HG03469 (cell line): ENCODE results near the gene COMTD1.

Experiments used
- ATAC-seq: cut with Tn5 transposase; IDR thresholded peaks from one replicate; pipeline ENCODE4 v1.9.1; 2021; ENCODE audit warnings: mild to moderate bottlenecking, moderate library complexity, moderate number of reproducible peaks; ENCODE audit not compliant: unreplicated experiment

Gene COMTD1

DNA sequence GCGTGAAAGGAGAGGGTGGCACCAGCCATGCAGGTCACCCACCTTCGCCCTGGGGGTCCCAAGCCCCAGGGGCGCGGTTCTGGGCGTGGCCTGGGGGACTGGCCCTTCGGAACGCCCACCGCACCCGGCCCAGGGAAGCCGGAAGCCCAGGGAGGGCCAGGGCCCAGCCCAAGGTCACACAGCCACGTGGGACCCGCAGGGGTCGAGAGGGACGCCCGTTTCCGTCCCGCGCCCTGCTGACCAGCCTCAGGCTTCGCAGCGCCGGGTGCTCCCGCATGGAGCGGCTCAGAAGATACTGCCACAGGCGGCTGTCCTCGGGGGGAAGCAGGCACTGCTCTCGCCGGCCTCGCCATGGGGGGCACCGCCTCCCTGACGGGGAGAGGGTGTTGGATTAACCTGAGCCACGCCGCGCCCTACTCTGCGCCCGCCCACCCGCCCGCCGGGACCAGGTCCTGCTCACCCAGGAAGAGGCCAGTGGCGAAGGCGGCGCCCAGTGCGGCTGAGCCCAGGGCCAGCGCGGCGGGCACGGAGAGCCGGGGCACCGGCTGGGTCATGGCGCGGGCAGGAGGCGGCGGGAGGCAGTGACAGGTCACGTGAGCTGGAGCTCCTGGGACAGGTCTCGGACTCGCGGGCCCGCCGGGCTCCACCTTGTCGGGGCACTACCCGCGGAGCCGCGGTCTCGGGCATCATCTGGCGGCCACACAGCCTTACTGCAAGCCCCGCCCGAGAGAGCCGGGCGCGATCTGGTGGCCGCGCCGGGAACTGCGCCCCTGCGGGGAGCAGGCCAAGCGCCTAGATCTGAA, at the start of gene COMTD1:
Gene COMTD1, minus strand, starts transcription at position 583 of the 803 bp plus-strand sequence. Its CDS starts 29 bp downstream, at position 554.
- peak; percentile 64 for ATAC-seq

DNA sequence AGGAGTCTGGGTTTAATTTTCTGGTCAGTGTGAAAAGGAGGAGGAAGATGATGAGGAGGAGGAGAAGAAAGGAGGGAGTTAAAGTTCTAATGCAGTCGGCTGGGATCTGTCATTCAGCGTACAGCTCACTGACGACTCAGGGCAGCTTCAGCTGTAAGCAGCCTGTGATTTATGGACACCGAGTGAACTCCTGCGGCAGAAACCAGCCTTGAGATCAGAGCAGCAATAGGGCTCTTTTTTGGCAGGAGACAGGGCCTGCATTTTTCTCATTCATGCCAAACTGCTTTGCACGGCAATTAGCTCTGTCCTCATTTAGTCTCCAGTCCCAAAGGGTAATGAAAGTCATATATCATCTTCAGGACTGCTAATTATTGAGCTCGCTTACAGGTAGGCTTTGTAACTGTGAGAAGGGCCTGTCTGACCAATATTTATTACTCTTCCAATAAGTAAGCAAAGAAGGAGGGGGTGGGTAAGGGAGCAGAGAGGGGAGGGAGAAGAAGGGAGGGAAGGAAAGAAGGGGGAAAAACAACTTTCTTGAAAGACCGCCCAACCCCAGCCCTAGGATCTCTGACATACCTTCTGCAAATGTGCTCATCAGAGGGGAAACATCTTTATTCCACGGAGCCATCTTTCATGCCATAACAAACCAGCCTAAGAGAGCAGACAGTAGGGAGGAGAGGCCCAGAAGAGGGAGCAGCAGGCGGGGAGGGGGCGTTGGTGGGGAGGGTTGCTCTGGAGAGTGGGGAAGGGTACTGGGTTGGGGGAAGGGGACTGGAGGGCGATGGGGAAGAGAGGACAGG, 48.1 kb upstream of the COMTD1 start:
- ATAC-seq, result no peak

DNA sequence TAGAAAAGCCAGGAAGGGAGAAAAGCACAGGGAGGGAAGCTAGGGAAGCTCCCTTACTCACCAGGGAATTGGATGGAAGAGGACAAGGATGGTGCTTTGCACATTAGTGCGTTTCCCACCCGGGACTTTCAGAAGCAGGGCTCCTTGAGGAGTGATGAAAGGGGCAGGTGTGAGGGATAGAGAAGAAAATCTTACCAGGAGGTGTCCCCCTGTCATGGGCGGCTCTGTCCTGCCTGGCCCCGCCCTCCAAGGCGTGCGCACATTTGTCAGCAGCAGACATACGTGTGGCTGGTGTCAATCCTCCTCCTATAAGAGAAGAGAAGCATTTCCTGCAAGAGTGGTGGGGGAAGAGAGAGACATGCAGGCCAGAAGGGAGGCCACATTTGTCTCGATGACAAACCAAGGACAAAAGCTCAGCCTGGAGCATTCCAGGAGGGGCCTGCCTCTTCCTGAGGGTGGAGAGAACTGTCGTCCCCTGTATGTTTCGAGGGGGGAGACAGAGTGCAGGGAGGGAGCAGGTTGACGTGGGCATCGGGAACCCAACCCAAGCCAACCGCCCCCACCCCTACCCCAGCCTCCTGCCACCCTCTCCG, 47.4 kb upstream of the COMTD1 start:
- ATAC-seq, result no peak

DNA sequence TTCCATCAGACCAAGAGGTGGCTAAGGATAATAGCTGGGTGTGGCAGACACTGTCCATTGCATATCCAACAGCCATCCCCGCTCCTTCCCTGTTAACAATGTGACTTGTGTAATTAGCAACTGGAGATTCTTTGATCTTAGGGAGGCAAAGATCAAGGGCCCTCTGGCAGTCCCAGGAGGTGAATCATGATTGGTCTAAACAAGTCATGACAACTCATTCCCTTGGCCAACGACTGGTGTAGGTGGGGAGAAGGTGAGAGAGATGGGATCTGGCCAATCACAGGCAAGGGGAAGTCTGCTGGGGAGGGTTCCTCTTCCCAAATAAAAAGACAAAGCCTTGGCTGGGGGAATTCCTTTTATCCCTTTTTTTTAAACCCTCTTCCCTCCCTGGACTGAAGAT, 46.2 kb upstream of the COMTD1 start:
- ATAC-seq, result no peak

DNA sequence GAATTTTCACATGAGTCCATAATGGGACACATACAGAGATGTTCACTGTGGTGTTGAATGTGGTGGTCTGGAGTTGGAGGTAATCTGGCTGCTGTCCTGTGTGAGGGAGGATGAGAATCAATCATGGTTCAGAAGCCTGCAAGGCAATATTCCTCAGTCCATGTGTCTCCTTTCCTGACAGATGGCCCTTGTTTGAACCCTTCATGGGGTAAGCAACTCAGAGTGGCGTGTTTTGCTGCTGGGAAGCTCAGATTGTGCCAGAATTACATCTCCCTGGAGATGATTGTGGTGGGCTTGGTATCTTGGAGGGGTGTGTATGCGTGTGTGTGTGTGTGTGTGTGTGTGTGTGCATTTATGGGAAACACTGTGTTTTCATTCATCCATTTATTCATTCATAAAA, 44.5 kb upstream of the COMTD1 start:
- no peak for ATAC-seq

DNA sequence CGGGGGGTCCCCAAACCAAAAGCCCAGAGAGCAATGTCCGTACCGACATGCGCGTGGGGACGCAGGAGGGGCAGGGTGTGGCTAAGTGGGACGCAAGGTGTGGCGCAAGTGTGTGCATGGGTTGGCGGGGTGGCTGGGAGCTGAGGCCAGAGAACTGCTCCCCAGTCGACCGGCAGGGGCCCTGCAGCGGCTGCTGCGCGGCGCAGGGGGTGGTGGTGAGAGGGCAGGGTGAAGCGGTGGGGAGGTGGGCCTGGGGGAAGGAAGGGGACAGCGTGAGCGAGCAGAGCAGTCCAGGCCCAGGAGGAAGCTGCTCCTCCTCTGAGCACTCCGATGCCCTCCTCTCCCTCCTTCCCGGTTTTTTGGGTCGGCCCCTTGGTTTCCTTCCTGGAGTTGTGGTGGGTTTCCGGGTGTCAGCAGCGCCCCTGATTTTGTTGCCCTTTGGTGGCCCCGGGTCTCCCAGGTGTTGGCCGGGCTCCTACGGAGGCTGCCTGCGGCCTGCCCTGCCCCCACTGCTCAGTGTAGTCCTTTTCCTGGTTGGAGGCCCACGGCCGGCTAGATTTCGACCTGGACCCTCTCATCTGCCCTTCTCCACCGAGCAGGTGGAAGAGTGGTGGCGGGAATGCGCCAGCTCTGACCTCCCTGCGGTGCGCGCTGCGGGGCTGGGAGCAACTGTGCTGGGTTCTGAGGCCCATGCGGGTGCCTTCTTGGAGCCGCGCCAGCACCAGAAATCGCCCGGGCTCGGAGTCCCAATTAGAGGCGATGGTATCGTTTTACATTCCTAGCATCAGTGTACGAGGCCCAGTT, 40.5 kb upstream of the COMTD1 start:
- ATAC-seq, result no peak

DNA sequence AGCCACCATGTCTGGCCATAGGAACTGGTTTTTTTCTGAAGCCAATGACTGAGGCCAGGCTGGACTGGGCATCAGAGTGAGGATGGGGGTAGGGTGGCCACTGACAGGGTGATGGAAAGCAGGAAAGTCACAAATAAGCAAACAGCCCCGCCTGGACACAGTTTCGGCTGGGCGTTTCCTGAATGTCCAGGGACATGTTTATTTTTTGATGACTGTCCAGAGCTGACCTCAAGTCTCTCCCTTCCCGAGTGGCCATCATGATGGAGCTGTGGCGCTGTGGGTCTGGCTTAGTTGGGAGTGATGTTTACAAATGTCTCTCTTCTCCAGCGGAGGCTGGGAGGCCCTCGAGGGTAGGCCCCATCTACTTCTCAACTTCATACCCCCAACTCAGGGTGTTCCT, 37.1 kb upstream of the COMTD1 start:
- no peak for ATAC-seq

DNA sequence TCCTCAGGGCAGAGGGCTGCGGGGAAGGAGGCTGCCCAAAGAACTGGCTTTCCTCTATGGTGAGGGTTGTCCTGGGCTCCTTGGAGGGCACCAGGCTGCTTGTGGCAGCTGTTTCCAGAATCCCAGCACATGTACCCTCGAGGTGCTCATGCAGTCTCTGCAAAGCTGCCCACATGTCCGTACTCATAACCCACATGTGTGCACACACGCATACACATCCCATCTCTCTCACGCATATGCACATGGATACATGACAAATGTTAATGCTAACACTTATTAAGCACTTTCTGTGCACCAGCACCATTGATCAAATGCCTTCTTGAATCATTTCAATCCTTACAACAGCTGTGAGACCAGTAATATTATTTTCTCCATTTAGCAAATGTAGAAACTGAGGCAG, 36.3 kb upstream of the COMTD1 start:
- ATAC-seq, result no peak

DNA sequence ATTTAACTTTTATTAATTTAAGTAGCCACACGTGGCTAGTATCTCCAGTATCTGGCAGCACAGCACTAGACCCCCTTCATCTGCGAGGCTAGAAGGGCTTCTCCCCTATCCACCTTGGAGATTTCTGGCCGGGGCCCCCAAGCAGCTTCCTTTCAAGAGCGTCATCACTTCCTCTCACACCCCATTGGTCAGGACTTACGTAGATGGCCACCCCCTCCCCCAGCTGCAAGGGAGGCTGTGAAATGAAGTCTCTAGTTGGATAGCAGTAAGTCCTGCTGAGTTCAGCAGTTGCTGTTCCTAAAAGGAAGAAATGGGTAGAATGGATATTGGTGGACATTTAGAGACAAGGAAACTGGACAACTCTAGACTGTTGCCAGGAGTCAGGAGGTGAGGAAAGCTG, 33.8 kb upstream of the COMTD1 start:
- ATAC-seq, result no peak

DNA sequence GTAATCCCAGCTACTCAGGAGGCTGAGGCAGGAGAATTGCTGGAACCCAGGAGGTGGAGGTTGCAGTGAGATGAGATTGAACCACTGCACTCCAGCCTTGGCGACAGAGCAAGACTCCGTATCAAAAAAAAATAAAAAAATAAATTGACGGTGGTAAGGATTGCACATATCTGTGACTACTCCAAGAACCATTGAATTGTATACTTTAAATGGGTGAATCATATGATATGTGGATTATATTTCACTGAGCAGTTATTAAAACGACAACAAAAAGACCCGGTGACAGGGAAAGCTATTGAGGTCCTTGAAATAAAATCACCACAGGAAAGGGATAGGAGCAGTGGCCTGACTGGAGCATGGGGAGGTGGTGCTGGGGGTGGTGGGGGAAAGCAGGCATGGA, 31.2 kb upstream of the COMTD1 start:
- ATAC-seq, result no peak

DNA sequence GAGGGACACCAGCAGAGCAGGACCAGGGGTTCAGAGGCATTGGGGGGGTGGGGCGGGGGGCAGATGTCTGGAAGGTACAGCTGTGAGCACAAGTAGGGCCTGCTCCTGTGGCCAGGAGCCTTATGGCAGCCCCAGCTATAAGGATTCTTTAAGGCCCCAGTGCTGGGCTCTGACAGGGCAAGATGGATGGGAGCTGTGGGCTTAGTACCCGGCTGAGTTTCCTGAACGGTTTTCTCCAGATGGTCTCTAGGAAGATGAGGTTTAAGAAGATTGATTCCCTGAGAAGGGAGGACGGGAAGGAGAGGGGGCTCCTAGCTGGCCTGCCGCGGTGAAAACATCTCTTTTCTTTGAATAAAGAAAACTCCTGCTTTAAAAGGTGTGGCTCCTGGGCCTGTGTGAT, 30.1 kb upstream of the COMTD1 start:
- no peak for ATAC-seq

DNA sequence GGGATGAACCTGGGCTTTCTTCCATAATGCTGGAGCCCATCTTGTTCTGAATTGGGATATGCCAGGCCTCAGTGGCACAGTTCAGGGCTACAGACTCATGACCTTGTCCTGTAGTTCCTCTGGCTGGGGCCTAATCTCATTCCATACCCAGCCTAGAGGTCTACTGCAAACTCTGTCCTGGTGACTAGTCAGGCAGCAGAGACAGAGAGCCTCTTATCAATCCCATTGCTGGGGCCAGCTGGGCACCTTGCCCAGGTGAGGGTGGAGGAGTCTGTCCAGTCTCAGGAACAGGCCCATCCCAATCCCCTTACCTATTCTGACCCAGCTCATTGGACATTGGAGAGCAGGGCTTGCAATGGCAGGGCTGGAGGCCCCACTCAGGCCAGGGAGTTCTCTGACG, 28.0 kb upstream of the COMTD1 start:
- ATAC-seq, result no peak

DNA sequence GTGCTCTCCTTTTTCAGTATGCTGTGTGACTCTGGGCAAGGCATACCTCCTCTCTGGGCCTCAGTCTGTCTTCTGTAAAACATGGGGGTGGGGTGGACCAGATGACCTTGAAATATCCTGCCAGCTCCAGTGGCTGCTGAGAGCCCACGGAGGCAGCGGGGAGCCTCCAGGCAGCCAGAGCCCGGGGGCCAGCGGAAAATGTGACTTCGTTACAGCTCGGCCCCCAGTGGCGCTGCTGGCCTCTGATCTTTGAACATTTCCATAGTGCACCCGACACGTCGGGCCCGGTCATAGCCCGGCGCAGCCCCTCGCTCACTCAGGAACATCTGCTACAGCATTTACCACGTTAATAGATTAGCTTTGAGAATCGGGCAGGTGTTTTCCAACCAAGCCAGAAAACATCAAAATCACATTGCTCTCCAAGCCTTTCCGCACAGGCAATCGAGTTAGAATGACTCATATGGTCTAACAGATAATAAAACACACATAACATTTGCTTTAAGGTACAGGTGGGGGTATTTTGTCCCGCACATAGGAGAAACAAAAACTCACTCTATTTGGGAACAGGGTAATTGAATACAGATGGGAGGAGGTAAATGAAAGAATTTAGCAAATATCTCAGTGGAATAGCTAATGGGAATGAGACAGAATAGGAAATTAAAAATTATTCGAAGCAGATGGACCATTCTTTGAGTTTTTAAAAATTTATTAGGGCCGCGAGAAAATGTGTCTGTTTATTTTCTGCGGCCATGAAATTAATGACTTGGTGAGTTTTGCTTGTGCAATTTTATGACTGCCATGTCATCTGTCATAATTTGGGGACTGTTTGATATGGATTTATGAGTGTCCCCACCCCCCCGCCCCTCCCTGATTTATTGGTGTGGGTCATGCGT, 26.3 kb upstream of the COMTD1 start:
- no peak for ATAC-seq

DNA sequence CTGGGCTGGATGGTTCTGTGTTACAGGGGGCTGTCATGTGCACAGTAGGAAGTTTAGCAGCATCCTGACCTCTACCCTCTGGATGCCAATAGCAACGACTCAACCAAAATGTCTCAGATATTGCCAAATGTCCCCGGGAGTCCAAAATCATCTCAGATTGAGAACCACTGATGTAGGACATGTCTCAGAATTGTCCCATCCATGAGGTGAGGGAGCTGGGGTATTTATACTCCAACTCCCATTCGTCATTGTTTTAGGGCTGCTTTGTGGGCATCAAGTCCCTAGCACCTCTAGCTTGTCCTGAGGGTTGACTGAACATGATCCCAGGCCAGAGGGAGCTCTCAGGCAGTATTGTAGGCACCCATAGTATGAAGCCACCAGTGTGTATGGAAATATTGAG, 25.2 kb upstream of the COMTD1 start:
- ATAC-seq, result no peak

DNA sequence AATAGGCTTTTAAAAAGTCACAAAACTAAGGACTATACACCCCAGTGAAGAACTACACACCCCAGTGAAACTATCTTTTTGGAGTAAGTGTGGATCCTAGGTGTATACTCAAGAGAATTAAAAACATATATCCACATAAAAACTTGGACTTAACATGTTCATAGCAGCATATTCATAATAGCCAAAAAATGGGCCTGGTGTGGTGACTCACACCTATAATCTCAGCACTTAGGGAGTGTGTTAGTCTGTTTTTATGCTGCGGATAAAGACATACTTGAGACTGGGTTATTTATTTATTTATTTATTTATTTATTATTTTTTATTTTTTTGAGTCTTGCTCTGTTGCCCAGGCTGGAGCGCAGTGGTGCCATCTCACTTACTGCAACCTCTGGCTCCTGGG, 19.0 kb upstream of the COMTD1 start:
- ATAC-seq, result no peak

DNA sequence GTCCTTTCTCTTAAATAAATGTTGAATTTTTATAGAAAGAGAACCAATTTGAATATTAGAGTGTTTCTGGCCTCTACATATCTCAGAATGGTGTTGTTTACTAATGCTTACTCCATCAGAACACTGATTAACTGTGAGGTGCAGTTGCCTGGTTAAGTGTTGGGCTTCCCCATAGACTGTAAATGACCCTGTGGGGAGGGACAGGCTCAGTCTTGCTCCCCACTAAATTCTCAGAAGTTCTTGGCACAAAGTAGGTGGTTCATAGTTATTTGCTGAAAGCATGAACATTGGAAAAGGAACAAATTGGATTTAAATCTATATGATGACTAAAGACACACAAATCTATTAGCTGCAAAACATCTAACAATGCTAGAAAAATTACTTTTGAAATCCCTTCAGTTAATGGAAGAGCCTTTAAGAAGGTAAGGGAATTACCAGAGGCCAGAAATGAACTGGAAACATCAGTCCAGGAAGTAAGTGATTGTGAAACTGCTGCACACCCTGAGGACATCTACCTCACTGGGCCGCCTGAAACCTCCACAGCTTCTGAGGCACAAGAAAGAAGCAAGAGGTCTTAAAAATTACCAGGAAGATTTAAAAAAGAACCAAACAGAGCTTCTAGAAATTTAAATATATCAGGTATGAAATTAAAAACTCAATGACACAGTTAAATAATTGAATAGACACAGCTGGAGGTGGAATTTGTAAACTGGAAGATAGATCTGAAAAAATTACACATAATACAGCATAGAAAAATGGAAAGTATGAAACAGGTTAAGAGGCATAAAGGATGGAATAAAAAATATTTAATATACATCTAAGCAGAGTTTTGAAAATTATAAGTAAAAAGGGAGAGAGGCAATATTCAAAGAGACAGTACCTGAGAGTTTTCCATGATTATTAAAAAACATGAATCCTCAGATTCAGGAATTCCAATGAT, 17.8 kb upstream of the COMTD1 start:
- ATAC-seq, result no peak

DNA sequence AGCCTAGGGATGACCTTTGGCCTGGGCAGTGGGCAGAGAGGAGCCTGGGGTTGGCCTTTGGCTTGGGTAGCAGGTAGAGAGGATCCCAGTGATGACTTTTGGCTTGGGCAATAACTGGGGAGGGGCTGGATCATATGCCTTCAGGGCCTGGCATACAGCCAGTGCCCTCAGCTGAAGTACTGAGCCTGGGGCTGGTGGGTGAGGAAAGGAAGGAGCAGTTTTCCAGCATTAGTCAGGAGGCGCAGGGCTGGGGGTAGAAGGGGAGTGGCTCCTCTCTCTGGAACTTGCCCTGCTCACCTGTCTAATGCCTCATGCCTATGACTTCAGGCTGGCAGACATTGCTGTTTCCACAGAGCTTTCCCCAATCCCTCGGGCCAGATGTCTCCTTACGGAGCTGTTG, 15.2 kb upstream of the COMTD1 start:
- ATAC-seq, result no peak

DNA sequence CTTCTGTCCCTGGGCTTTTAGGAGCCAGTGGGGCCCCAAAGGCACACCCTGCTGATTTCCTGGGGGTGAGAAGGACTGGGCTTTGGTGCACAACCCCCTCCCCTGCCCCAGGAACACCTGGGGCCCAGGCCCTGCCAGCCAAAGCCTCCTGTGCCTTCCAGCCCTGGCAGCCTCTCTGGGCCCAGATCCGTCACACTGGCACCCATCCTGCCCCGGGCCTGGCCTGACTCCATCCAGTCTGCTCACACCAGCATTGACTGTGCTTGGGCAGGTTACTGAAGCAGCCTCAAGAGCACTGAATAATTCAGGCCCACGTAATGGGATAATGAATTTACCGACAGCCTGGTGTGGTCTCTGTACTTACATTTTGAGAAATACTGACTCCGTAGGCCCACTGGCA, 12.0 kb upstream of the COMTD1 start:
- ATAC-seq, result no peak

DNA sequence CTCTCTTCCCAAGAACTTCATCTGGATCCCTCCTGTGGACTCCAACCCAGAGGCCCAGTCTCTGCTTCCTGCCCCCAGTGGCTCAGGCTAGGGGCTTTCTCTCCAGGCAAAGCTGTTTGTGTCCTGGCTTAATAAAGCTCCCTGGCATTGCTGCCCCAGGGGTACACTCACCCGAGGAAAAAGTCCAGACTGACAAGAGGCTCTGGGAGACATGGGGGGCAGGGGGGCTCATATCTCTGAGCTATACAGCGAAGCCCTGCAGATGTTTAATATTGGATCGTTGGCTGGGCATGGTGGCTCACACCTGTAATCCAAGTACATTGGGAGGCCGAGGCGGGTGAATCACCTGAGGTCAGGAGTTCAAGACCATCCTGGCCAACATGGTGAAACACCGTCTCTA, 10.7 kb upstream of the COMTD1 start:
- ATAC-seq, result no peak
